Measurements from ENCODE around the gene GPR173. TPM values are rescaled to one million over a fixed set of nuclear protein-coding genes. Genes with fewer than 3 reads are reported as not detected.

GPR173 gene
- total RNA-seq, 1 experiment from 2014 or later: 0.68 TPM

GRCh38 chrX:53049127-53049517 lies 533 bp downstream of the GPR173 start:
- H3K4me1 Mint-ChIP-seq (ENCODE audit: low read depth, unreplicated experiment): no peaks in the 10 kb centered on the region
- intact Hi-C loops (cut with micrococcal nuclease; ENCODE audit: unreplicated experiment): no loop called here
- H3K27me3 Mint-ChIP-seq (ENCODE audit: unreplicated experiment): peaks cover 14% of the 10 kb centered on the region
- CTCF ChIA-PET: no interaction called here
- no peak for DNase-seq
- no peaks in the 10 kb centered on the region for H3K9me3 Mint-ChIP-seq (ENCODE audit: low read depth, unreplicated experiment)
- no peaks in the 10 kb centered on the region for H3K36me3 Mint-ChIP-seq (ENCODE audit: insufficient read depth, unreplicated experiment)
- BruUV-seq (replicated peaks): no TSS peak
- no peak overlapping the region for H3K27ac Mint-ChIP-seq (ENCODE audit: unreplicated experiment)
- no peak for TF ChIP-seq CTCF (IDR thresholded peaks at IDR 0.05; ENCODE audit: unreplicated experiment)
- no peak overlapping the region for H3K4me3 Mint-ChIP-seq (ENCODE audit: low read depth, unreplicated experiment)

- Mint-ChIP-seq H3K4me1 (ENCODE audit: low read depth, unreplicated experiment) (no peaks in the 10 kb centered on the region), H3K27ac (ENCODE audit: unreplicated experiment) (no peak overlapping the region), H3K9me3 (ENCODE audit: low read depth, unreplicated experiment) (no peaks in the 10 kb centered on the region), H3K36me3 (ENCODE audit: insufficient read depth, unreplicated experiment) (no peaks in the 10 kb centered on the region), H3K4me3 (ENCODE audit: low read depth, unreplicated experiment) (no peak overlapping the region), H3K27me3 (ENCODE audit: unreplicated experiment) (no peaks in the 10 kb centered on the region)
- TF ChIP-seq CTCF (IDR thresholded peaks at IDR 0.05; ENCODE audit: unreplicated experiment): no peak
- CTCF ChIA-PET: no interaction called here
- DNase-seq: no peak
- no TSS peak for BruUV-seq (replicated peaks)
- intact Hi-C loops (cut with micrococcal nuclease; ENCODE audit: unreplicated experiment): no loop called here
Measured at GRCh38 chrX:53050841-53051240, 2.3 kb downstream of the GPR173 start.

GRCh38 chrX:53055244-53055849 lies 6.8 kb downstream of the GPR173 start:
- Mint-ChIP-seq H3K36me3 (ENCODE audit: insufficient read depth, unreplicated experiment) (no peaks in the 10 kb centered on the region), H3K27me3 (ENCODE audit: unreplicated experiment) (no peaks in the 10 kb centered on the region), H3K4me3 (ENCODE audit: low read depth, unreplicated experiment) (no peak overlapping the region), H3K9me3 (ENCODE audit: low read depth, unreplicated experiment) (no peaks in the 10 kb centered on the region), H3K4me1 (ENCODE audit: low read depth, unreplicated experiment) (no peaks in the 10 kb centered on the region), H3K27ac (ENCODE audit: unreplicated experiment) (no peak overlapping the region)
- no peak for TF ChIP-seq CTCF (IDR thresholded peaks at IDR 0.05; ENCODE audit: unreplicated experiment)
- CTCF ChIA-PET: no interaction called here
- DNase-seq: no peak
- intact Hi-C loops (cut with micrococcal nuclease; ENCODE audit: unreplicated experiment): no loop called here
- no TSS peak for BruUV-seq (replicated peaks)

- H3K9me3 Mint-ChIP-seq (ENCODE audit: low read depth, unreplicated experiment): no peaks in the 10 kb centered on the region
- CTCF ChIA-PET: interaction anchor here (0.6 kb wide), 1 partner anchor 206 kb away, joined by 3 read pairs; no protein-coding TSS in a partner anchor
- H3K4me3 Mint-ChIP-seq (ENCODE audit: low read depth, unreplicated experiment): no peak overlapping the region
- no peaks in the 10 kb centered on the region for H3K27me3 Mint-ChIP-seq (ENCODE audit: unreplicated experiment)
- no peaks in the 10 kb centered on the region for H3K4me1 Mint-ChIP-seq (ENCODE audit: low read depth, unreplicated experiment)
- H3K27ac Mint-ChIP-seq (ENCODE audit: unreplicated experiment): no peak overlapping the region
- no TSS peak for BruUV-seq (replicated peaks)
- no peaks in the 10 kb centered on the region for H3K36me3 Mint-ChIP-seq (ENCODE audit: insufficient read depth, unreplicated experiment)
- no peak for DNase-seq
- intact Hi-C loops (cut with micrococcal nuclease; ENCODE audit: unreplicated experiment): no loop called here
- TF ChIP-seq CTCF (IDR thresholded peaks at IDR 0.05; ENCODE audit: unreplicated experiment): no peak
Measured at GRCh38 chrX:53056292-53056691, 7.7 kb downstream of the GPR173 start.

All from Calu3 (cell line).